Neutrophil (primary cell): ENCODE results near the gene RBM12.

Source experiments
- H3K27ac ChIP-seq: fragments of 200-600 bp; sonication (generic); 2 replicates; pipeline ENCODE4 v1.5.1; 2016; ENCODE audit warnings: mild to moderate bottlenecking, moderate library complexity
- H3K27me3 ChIP-seq: fragments of 200-600 bp; sonication (generic); 2 replicates; pipeline ENCODE4 v1.6.0; 2016; ENCODE audit warnings: mild to moderate bottlenecking
- H3K36me3 ChIP-seq: fragments of 200-600 bp; sonication (generic); 2 replicates; pipeline ENCODE4 v1.5.1; 2017
- H3K4me1 ChIP-seq, 2 experiments: fragments of 200-600 bp in 1 of 2; sonication (generic) in 1 of 2; 1 replicate in 1 of 2; 2 replicates in 1 of 2; pipeline versions ENCODE4 v1.5.1 to v1.6.1; 2013 to 2016; ENCODE audit warnings: low read depth in 1 of 2, low read length in 1 of 2, mild to moderate bottlenecking in 1 of 2, moderate library complexity in 1 of 2; ENCODE audit not compliant: control insufficient read depth in 1 of 2, insufficient read depth in 1 of 2
- H3K4me3 ChIP-seq, 2 experiments: fragments of 200-600 bp in 1 of 2; sonication (generic) in 1 of 2; 1 replicate in 1 of 2; 2 replicates in 1 of 2; pipeline ENCODE4 v1.5.1; 2013 to 2016; ENCODE audit warnings: low read depth in 1 of 2, low read length in 1 of 2, mild to moderate bottlenecking in 1 of 2, moderate library complexity in 1 of 2
- H3K9me3 ChIP-seq: fragments of 200-600 bp; sonication (generic); 2 replicates; pipeline ENCODE4 v1.5.1; 2016
- CTCF ChIP-seq: fragments of 200-600 bp; sonication (generic); IDR thresholded peaks from 2 replicates; pipeline ENCODE4 v1.5.1; 2016; ENCODE audit warnings: antibody characterized with exemption

The RBM12 gene

GRCh38 chr20:35699127-35699956 is 34.6 kb upstream of the RBM12 start, which contains the start of the genes NFS1 and ROMO1:
Gene NFS1 (minus strand): TSS chr20:35699352. CDS start chr20:35699288, 64 bp downstream.
Gene ROMO1 (plus strand): TSS chr20:35699405. CDS start chr20:35699633, 228 bp downstream.
- H3K4me3 ChIP-seq: peak within 1 kb of the TSS; percentile 75 to 87
- H3K4me1 ChIP-seq: peaks cover 19 to 24% of the 10 kb centered on the region in 2 experiments
- peaks cover 57% of the 10 kb centered on the region for H3K36me3 ChIP-seq
- no peaks in the 10 kb centered on the region for H3K9me3 ChIP-seq
- no peak for TF ChIP-seq CTCF
- no peaks in the 10 kb centered on the region for H3K27me3 ChIP-seq
- H3K27ac ChIP-seq: peak within 1 kb of the TSS; percentile 85

- Histone ChIP-seq H3K36me3 (peaks cover 52% of the 10 kb centered on the region), H3K27ac (peak overlapping the region; percentile 85), H3K9me3 (no peaks in the 10 kb centered on the region), H3K4me1 (peaks cover 19 to 24% of the 10 kb centered on the region in 2 experiments), H3K4me3 (peak overlapping the region; percentile 75 to 87), H3K27me3 (no peaks in the 10 kb centered on the region)
- TF ChIP-seq CTCF: no peak
Observed at GRCh38 chr20:35698298-35699126, 33.8 kb upstream of the RBM12 start.

- peaks cover 49% of the 10 kb centered on the region for H3K36me3 ChIP-seq
- peaks cover 19 to 24% of the 10 kb centered on the region in 2 experiments for H3K4me1 ChIP-seq
- no peak for TF ChIP-seq CTCF
Observed at GRCh38 chr20:35697696-35698297, 33.1 kb upstream of the RBM12 start.

GRCh38 chr20:35695978-35696377 is 31.3 kb upstream of the RBM12 start:
- no peak overlapping the region for H3K4me3 ChIP-seq
- peaks cover 19 to 24% of the 10 kb centered on the region in 2 experiments for H3K4me1 ChIP-seq
- H3K27ac ChIP-seq: no peak overlapping the region
- peaks cover 32% of the 10 kb centered on the region for H3K36me3 ChIP-seq
- no peaks in the 10 kb centered on the region for H3K9me3 ChIP-seq
- TF ChIP-seq CTCF: no peak
- H3K27me3 ChIP-seq: no peaks in the 10 kb centered on the region

More at GRCh38 chr20:35697696-35698297, 33.1 kb upstream of the RBM12 start:
- no peaks in the 10 kb centered on the region for H3K9me3 ChIP-seq
- peak overlapping the region; percentile 75 to 87 for H3K4me3 ChIP-seq
- peak overlapping the region; percentile 85 for H3K27ac ChIP-seq
- H3K27me3 ChIP-seq: no peaks in the 10 kb centered on the region

GRCh38 chr20:35695245-35695749 is 30.6 kb upstream of the RBM12 start:
- no peak for TF ChIP-seq CTCF
- Histone ChIP-seq H3K4me3 (no peak overlapping the region), H3K27me3 (no peaks in the 10 kb centered on the region), H3K9me3 (no peaks in the 10 kb centered on the region), H3K36me3 (peaks cover 32% of the 10 kb centered on the region), H3K27ac (no peak overlapping the region), H3K4me1 (peaks cover 18 to 23% of the 10 kb centered on the region in 2 experiments)
